ENCODE measurements around the gene FHDC1. TPM values are rescaled to one million over a fixed set of nuclear protein-coding genes. Genes with fewer than 3 reads are reported as not detected.

The FHDC1 gene
- total RNA-seq, 1 experiment from 2014 or later, result 19.9 TPM

DNA sequence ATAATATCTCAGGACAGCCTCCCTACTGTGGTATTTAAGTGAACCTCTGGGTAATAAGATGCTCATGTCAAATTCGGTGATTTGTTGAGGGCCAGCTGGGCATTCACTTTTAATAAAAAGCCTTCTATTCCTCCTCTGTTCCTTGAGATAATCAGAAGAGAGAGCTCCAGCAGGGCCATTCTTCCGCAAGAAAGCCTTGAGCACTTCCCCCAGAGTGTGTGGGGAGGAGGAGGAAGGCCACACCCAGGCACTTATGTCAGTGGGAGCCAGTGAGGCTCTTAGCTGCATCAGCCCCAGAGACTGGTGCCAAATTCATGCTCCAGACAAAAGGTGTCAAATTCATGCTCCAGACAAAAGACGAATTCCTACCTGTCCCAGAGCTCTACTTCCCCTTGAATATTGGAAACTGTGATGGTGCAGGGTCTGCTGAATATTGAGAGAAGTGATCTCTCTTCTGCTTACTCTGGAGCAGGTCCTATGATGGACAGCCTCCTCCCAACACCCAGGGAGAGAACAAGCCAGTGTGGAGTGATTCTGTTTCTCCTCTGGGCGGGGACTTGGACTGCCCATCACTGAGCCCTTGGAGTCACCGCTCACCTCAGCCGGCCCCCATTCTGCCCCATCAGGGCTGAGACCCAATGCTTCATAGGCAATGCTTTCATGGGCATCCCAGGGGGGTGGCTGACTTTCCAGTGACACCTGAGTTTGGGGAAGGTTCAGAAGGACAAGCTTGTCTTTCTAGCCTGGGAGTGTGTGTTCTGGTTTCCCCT, 68.1 kb downstream of the FHDC1 start:
- H3K56ac ChIP-seq (ENCODE audit: insufficient read length, low read depth, low read length), result no peak overlapping the region
- H4K91ac ChIP-seq (ENCODE audit: insufficient read length, low read depth, low read length), result no peak overlapping the region
- no peak overlapping the region for H2BK15ac ChIP-seq (ENCODE audit: low read depth, low read length)
- H2BK120ac ChIP-seq (ENCODE audit: low read depth, low read length, poor library complexity, severe bottlenecking), result no peak overlapping the region
- H4K5ac ChIP-seq (ENCODE audit: insufficient read length, low read depth, low read length), result no peak overlapping the region
- H3K79me1 ChIP-seq (ENCODE audit: insufficient read depth, low read depth, low read length, poor library complexity, severe bottlenecking), result no peaks in the 10 kb centered on the region
- H2BK5ac ChIP-seq (ENCODE audit: insufficient read length, low read length), result no peak overlapping the region
- no peak overlapping the region for H3K4me3 Mint-ChIP-seq
- no peak overlapping the region for H3K9ac ChIP-seq (ENCODE audit: extremely low read depth, insufficient read length, low read length)
- no peaks in the 10 kb centered on the region for H3K23me2 ChIP-seq (ENCODE audit: insufficient read length, low read depth, low read length, poor library complexity, severe bottlenecking)
- H3K9me3 Mint-ChIP-seq, result no peaks in the 10 kb centered on the region
- no peaks in the 10 kb centered on the region for H3K36me3 Mint-ChIP-seq (ENCODE audit: insufficient read depth in 1 of 3, low read depth in 3 of 3)
- no peak overlapping the region for H3K18ac ChIP-seq (ENCODE audit: insufficient read length, low read depth, low read length)
- no peaks in the 10 kb centered on the region for H4K20me1 ChIP-seq (ENCODE audit: control insufficient read depth, insufficient read depth, insufficient read length)
- no CpG with 5 or more reads among the region's 6 CpGs for WGBS (ENCODE audit: extremely low coverage, insufficient read length, low lambda C conversion rate)
- no peak overlapping the region for H2BK12ac ChIP-seq (ENCODE audit: insufficient read length, low read depth, low read length)
- no peak overlapping the region for H2AK5ac ChIP-seq (ENCODE audit: insufficient read length, low read length)
- H3K4me1 Mint-ChIP-seq, result peaks cover 59 to 70% of the 10 kb centered on the region in 2 experiments
- no peak overlapping the region for H3K14ac ChIP-seq (ENCODE audit: insufficient read depth, low read length)
- no peak for TF ChIP-seq CTCF (conservative IDR thresholded peaks at IDR 0.05)
- no peak overlapping the region for H2BK20ac ChIP-seq (ENCODE audit: low read depth, low read length, poor library complexity, severe bottlenecking)
- DNase-seq, result no peak
- peaks cover 13% of the 10 kb centered on the region for H3K27me3 Mint-ChIP-seq (ENCODE audit: low read depth)
- peak overlapping the region in 1 of 3 experiments; percentile 33; a peak in 1 of 7 replicates for H3K27ac Mint-ChIP-seq
- H4K8ac ChIP-seq (replicated peaks; ENCODE audit: insufficient read length, low read depth, low read length), result no peak overlapping the region
- no peak overlapping the region for H3T11ph ChIP-seq (ENCODE audit: low read length)
- no peaks in the 10 kb centered on the region for H3K27me3 ChIP-seq (ENCODE audit: insufficient read depth, low read length)
- no peaks in the 10 kb centered on the region for H3K9me3 ChIP-seq (ENCODE audit: control insufficient read depth, low read depth, low read length)
- H3K4ac ChIP-seq (ENCODE audit: low read depth, low read length), result no peak overlapping the region
- no peak overlapping the region for H2AFZ ChIP-seq (ENCODE audit: low read length)
- no peak overlapping the region for H3K23ac ChIP-seq (ENCODE audit: insufficient read length, low read depth, low read length)
- peaks cover 8% of the 10 kb centered on the region; the same call in 1 of the 2 replicates for H3K4me1 ChIP-seq (ENCODE audit: insufficient read depth, low read length)
- no peaks in the 10 kb centered on the region for H3K79me2 ChIP-seq (ENCODE audit: insufficient read depth, low read length)
- no peak overlapping the region for H3K4me2 ChIP-seq (ENCODE audit: insufficient read depth, insufficient read length, low read length)
- H3K27ac ChIP-seq (ENCODE audit: insufficient read length, low read depth, low read length), result no peak overlapping the region

Data from H9 (cell line).